ENCODE results near the gene ZNF286A. TPM values are rescaled to one million over a fixed set of nuclear protein-coding genes. Genes with fewer than 3 reads are reported as not detected.

Gene ZNF286A
- total and polyA plus RNA-seq, 10 of the 15 experiments (the other 5 are each of a cell fraction or from before 2014, with no cell fraction given): 8.1 to 31.2 (median 18.2) TPM

DNA sequence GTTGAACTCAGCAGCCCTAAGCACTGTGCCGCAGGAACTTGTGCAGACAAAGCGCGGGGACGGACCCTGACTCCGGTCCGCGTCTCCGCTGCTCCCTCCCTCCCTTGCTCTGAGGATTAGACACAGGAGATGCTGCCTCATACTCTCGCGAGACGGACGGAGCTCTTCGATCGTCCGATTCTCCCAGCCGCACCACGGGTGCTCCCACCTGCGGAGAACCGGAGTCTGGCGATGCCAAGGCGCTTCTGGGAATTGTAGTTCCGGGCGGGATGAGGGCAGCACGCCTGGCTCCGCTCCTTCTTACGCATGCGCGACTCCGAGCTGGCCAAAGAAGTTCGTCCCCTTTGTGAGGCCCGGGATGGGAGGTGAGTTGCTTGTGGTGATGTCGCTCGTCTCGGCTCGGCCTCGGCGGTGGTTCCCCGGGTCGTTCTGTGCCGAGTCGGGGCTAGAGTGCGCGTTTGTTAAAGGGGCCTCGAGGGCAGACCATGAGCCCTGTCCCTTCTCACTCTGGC, at the start of gene ZNF286A (continued):
- TF ChIP-seq PML (IDR thresholded peaks at IDR 0.05; ENCODE audit: low read length) (0 out of 2 replicates have a peak, but pooled peaks have one; percentile 31), GABPA (IDR thresholded peaks at IDR 0.05; ENCODE audit: low read depth) (peak; percentile 39; the same call in 1 of the 2 replicates), HDGF (IDR thresholded peaks at IDR 0.05) (peak; percentile 73; the same call in 1 of the 2 replicates), IKZF2 (IDR thresholded peaks at IDR 0.05) (peak; percentile 21 to 22; a peak in 1 of 4 replicates)

DNA sequence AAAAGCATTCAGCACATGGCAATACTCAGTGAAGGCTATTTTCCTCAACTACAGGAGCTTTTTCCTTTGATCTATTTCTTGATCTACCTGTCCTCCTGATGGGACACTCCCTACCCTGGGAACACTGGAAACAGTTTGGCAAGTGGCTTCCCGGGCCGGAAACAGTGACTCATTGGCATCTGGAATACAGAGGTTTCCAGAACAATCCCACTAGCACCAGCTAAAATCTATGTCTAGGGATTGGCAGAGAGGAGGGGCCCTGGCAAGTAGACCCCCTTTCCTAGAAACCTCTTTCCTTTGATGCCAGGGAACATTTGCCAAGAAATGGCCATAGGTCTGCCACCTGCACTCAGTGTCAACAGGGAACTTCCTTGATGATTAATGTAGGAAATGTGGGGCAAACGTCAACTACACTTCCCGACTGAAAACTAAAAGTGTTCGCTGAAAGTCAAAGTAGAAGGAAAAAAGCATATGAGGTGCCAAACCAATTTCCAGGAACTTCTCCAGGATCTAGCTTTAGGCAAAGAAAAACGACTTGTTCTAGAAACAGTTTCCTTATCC, 49.6 kb upstream of the ZNF286A start:
- ChIA-PET POLR2A (no interaction called here), SMC1A (ENCODE audit: uncharacterized antibody, unreplicated experiment) (no interaction called here), RAD21 (ENCODE audit: unreplicated experiment) (no interaction called here), CTCF (no interaction called here)
- FAIRE-seq (no peak), DNase-seq (ENCODE audit: low read depth, low spot score) (no peak), ATAC-seq (no peak)
- Histone ChIP-seq H3K27me3 (replicated peaks in 1 of 2; ENCODE audit: control insufficient read depth in 2 of 2, insufficient read depth in 2 of 2, low read length in 1 of 2) (no peaks in the 10 kb centered on the region), H4K20me1 (ENCODE audit: control insufficient read depth, insufficient read depth) (no peaks in the 10 kb centered on the region), H3K4me3 (no peak overlapping the region), H3K79me2 (ENCODE audit: control insufficient read depth, insufficient read depth, low read length) (no peaks in the 10 kb centered on the region), H3K9me3 (replicated peaks; ENCODE audit: control insufficient read depth, insufficient read depth, low read length) (no peaks in the 10 kb centered on the region), H3K27ac (ENCODE audit: control insufficient read depth, insufficient read depth) (no peak overlapping the region), H3K9ac (ENCODE audit: control insufficient read depth, insufficient read depth, low read length) (no peak overlapping the region), H3K4me1 (ENCODE audit: control insufficient read depth, insufficient read depth, low read length) (peaks cover 10% of the 10 kb centered on the region), H2AFZ (ENCODE audit: control insufficient read depth, low read depth, low read length) (no peak overlapping the region), H3K4me2 (ENCODE audit: control insufficient read depth, insufficient read depth) (no peak overlapping the region), H3K36me3 (ENCODE audit: control insufficient read depth in 2 of 2, insufficient read depth in 2 of 2, low read length in 1 of 2) (no peaks in the 10 kb centered on the region)
- WGBS (ENCODE audit: insufficient coverage, insufficient replicate concordance, low lambda C conversion rate, missing lambda C conversion rate): 60% methylated on average over 6 of the region's 6 CpGs
- in situ Hi-C loops (cut with MboI) (no loop called here), intact Hi-C loops (cut with micrococcal nuclease; ENCODE audit: unreplicated experiment) (no loop called here)
- no TSS peak for BruUV-seq (replicated peaks)
- TF ChIP-seq, protein P1, sequence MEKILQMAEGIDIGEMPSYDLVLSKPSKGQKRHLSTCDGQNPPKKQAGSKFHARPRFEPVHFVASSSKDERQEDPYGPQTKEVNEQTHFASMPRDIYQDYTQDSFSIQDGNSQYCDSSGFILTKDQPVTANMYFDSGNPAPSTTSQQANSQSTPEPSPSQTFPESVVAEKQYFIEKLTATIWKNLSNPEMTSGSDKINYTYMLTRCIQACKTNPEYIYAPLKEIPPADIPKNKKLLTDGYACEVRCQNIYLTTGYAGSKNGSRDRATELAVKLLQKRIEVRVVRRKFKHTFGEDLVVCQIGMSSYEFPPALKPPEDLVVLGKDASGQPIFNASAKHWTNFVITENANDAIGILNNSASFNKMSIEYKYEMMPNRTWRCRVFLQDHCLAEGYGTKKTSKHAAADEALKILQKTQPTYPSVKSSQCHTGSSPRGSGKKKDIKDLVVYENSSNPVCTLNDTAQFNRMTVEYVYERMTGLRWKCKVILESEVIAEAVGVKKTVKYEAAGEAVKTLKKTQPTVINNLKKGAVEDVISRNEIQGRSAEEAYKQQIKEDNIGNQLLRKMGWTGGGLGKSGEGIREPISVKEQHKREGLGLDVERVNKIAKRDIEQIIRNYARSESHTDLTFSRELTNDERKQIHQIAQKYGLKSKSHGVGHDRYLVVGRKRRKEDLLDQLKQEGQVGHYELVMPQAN (conservative IDR thresholded peaks at IDR 0.05): no peak
- TF ChIP-seq HDAC6 (IDR thresholded peaks at IDR 0.05; ENCODE audit: unreplicated experiment): no peak
- no peak for TF ChIP-seq TCF3 (IDR thresholded peaks at IDR 0.05; ENCODE audit: borderline replicate concordance, insufficient read depth, low read depth, low read length)
- no peak for TF ChIP-seq TBL1XR1 (IDR thresholded peaks at IDR 0.05; ENCODE audit: low read depth, low read length)
- TF ChIP-seq WRNIP1 (IDR thresholded peaks at IDR 0.05; ENCODE audit: borderline replicate concordance, low read depth, low read length): no peak
- TF ChIP-seq ZZZ3 (IDR thresholded peaks at IDR 0.05; ENCODE audit: control insufficient read depth, insufficient read length, low read depth): no peak
- no peak for TF ChIP-seq MEF2A (IDR thresholded peaks at IDR 0.05; ENCODE audit: insufficient read depth, low read depth, low read length)
- no peak for TF ChIP-seq RB1 (IDR thresholded peaks at IDR 0.05; ENCODE audit: borderline replicate concordance)
- TF ChIP-seq ATF7 (IDR thresholded peaks at IDR 0.05; ENCODE audit: low read depth): no peak
- TF ChIP-seq PML (IDR thresholded peaks at IDR 0.05; ENCODE audit: low read length): no peak
- no peak for TF ChIP-seq ATF3 (IDR thresholded peaks at IDR 0.05; ENCODE audit: borderline replicate concordance, extremely low read depth, low read depth, low read length)
- TF ChIP-seq ESRRA (IDR thresholded peaks at IDR 0.05; ENCODE audit: low read length): no peak
- no peak for TF ChIP-seq GATAD2B (conservative IDR thresholded peaks at IDR 0.05; ENCODE audit: low read depth)

All from GM12878 (cell line).